ENCODE results near the gene WDR1.

DNA sequence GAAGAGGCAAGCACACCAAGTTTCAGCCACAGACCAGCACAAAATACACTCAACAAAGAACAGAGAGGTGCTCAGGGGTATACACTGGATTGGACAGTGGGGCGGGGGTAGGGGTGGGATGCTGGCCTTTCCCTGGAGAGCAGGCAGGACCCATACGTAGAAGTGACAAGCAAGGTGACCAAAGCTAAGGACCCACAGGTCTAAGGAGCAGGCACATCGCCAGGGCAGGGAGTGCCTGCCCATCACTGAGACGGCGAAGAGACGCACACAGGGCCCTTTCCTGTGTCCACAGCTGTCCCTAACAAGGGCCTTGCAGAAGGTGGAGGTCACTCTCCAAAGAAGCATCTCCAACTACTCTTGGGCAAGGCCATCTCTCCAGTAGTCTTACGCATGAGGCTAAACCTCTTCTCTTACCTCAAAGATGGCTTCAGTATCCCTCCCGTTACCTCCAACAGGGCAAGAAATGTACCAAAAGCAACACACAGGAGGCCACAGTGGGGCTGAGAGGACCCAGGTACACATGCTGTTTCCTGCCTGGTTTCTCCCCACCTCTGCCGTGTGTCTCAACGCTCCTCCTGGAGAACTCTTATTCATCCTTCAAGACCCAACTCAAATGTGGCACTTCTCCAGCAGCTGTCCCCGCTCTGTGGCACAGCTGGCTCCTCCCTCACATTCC is 6.5 kb downstream of the WDR1 start:
- TF ChIP-seq, protein P1, sequence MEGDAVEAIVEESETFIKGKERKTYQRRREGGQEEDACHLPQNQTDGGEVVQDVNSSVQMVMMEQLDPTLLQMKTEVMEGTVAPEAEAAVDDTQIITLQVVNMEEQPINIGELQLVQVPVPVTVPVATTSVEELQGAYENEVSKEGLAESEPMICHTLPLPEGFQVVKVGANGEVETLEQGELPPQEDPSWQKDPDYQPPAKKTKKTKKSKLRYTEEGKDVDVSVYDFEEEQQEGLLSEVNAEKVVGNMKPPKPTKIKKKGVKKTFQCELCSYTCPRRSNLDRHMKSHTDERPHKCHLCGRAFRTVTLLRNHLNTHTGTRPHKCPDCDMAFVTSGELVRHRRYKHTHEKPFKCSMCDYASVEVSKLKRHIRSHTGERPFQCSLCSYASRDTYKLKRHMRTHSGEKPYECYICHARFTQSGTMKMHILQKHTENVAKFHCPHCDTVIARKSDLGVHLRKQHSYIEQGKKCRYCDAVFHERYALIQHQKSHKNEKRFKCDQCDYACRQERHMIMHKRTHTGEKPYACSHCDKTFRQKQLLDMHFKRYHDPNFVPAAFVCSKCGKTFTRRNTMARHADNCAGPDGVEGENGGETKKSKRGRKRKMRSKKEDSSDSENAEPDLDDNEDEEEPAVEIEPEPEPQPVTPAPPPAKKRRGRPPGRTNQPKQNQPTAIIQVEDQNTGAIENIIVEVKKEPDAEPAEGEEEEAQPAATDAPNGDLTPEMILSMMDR (IDR thresholded peaks at IDR 0.05) = no peak
- no peak for TF ChIP-seq POLR2A (IDR thresholded peaks at IDR 0.05)
